Cortex of kidney (tissue), 1 donor: ENCODE measurements around the gene SRPX.

ENCODE experiments used
- DNase-seq: peaks from one replicate; lab custom pipeline; 2025; lab: John Stamatoyannopoulos, UW

The SRPX gene

DNA sequence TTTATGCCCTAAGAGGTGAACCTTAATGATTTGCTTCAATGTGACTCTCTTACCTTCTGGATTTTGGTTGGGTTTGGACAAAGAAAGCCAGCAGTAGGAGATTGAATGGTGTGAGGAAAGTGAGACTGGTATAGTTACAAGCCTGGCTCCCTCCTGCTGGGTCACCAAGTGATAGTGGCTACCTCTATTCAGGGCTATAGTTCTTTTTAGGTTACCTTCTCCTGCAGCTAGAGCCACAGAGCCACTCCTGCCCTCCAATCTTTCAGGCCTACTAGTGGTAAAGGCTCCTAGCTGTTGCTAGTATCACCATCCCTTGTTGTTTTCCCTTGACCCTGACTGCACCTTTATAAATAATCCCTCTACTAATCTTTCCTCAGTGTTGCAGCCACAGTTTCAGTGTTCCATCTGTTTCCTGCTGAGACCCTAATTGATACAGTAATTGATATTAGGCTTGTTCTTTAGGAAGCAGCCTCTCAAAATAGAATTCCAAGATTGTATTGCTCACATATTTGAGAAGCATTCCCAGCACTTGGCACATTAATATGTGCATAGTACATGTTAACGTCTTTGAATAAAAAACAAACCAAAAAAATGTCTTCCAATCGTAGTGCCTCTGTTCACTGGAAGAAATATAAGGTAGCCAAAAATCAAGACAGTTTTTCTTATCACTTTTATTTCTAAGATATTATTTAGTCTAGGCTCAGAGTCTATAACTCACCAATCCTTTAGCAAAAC lies 82.3 kb downstream of the SRPX start:
- no peak for DNase-seq

DNA sequence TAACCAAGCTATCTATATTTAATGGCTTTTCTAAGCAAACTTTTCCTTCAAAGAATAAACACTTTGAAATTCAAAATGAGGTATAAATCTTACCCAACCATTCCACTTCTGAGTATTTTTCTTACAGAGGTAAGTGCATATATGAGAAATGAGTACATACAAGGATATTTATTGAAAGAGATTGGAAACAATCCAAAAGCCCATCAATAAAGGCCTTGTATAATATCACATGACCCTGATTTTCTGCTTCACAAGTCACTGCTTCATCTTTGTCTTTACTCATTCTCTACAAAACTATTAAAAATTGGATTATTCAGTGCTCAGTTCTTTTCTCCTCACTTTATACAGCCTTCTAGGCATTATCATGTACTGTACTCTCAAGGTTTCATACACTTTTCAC lies 91.3 kb downstream of the SRPX start:
- DNase-seq: no peak

DNA sequence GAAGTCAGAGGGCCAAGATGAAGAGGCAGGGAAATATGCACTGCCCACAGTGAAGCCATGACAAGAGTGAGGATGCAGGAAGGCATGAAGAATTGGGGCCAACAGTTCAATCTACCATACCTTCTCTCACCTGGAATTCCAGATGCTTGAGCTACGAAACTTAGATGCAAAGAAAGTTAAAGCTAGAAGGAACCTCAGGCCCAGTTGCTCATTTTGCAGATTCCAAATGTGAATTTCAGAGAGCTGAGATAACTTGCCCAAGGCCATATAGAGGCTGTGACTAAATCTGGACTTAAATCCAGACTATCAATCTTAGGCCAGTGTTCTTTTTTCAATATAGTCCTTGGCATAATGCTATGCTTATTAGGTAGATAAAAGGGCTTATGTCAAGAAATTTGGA lies 92.7 kb downstream of the SRPX start:
- no peak for DNase-seq

DNA sequence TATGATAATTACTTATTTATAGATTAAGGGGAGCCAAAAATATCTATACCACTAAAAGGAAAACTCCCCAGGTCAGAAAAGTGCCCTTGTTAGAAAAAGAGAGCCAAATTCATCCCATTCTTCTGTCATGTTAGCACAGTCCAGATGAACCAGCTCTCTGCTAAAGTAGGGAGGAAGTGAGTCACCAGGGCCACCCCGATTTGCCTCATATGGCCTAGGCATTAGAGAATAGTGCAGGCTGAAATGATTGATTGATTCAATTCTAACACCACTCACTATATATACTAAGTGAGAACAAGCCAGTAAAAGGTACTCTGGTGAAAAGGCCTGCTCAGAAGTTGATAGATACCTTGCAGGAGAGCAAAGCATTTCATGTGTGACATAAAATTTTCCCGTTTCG lies 94.5 kb downstream of the SRPX start:
- DNase-seq: no peak

DNA sequence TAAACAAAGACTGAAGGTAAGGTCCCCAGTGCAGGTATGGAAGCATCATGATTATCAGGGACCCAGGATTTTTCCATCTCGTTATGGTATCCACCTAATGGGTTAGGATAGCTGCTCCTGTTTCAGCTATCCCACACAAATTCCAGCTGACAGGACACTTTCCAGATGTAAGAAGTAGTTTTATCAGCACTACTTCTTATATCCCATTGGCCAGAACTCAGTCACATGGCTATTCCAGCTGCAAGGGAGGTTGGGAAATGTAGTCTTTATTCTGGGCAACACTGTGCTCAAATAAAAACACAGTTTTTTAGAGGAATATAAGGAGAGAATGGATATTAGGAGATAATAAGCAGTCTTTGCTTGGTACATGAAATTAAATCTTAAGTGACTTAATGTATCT lies 96.7 kb downstream of the SRPX start:
- DNase-seq: no peak

DNA sequence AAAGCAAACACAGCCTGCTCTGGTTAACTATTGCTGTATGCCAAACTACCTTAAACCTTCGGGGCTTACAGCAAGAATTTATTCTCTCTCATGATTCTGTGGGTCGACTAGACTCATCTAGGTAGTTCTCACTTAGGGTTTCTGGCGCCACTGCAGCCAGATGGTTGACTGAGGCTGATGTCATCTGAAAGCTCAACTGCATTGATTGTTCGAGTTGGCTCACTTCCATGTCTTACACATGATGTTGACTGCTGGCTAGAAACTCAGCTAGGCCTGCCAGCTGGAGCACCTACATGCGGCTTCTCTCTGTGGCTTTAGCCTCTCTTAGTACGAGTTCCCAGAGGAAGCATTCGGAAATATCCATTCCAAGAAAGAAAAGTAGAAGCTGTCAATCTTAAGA lies 103.2 kb downstream of the SRPX start:
- DNase-seq: no peak

DNA sequence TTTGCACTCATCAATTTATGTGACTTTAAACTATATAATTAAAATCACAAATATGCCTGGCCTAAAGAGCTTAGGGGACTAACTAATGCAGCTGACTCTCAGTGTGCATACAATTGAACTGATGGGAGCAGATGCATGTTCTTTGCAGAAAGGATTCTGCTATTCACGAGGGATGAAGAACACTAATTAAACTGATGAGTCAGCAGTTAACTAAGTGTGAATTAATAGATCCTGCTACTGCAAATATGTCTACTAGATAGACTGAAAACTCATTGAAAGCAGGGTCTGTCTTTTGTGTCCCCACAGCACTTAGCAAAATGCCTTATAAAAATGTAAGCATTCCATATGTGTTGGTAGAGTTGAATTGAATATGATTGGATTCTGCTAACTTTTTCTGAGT lies 104.0 kb downstream of the SRPX start:
- no peak for DNase-seq

DNA sequence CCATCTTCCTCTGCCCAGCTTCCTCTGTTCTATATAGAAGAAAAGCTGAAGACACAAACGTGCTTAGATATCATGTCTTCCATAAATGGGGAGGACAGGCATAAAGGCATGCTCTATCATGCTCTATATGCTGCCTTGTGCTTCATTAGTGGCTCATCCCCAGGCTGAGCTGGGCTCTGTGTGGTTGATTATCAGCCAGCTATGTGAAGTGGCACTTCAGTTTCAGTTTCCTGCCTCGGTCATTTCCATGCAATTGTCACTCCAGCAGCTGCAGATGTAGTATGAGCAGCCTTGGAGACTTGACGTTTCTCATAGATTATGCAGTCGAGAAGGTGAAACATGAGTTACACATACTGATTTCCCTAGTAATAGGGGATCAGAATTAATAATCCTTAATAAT lies 108.1 kb downstream of the SRPX start:
- DNase-seq: no peak

DNA sequence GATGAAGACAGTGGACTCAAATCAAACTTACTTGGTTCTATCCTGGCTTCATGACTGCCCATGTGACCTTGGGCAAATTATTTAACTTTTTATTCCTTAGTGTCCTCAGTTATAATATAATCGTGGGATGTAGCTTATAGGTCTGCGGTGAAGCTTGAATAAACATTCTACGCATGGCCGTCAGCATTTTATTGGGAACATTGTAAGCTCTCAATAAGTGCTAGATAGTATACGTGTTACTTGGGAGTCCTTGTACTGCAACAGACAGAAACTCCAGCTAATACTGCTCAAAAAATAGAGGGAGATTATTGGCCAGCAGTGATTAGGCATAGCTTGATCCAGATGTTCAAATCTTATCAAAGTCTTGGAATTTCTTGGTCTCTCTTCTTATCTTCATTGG lies 109.5 kb downstream of the SRPX start:
- DNase-seq: no peak

DNA sequence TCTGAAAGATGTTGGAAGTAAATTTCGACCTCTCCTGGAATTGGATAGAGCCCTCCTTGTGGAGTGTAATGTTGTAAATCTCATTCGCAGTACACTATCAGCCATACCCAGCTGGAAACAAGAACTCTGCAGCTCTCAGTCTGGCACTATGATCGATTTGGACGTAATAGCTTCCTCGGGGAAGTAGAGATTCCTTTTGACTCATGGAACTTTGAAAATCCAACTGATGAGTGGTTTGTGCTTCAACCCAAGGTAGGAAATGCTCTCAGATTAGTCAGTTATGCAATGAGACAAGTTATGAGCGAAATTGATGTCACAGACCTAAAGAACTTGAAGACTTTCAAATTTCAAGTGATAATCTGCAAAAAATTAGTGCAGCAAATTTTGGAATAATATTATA lies 110.4 kb downstream of the SRPX start:
- no peak for DNase-seq

DNA sequence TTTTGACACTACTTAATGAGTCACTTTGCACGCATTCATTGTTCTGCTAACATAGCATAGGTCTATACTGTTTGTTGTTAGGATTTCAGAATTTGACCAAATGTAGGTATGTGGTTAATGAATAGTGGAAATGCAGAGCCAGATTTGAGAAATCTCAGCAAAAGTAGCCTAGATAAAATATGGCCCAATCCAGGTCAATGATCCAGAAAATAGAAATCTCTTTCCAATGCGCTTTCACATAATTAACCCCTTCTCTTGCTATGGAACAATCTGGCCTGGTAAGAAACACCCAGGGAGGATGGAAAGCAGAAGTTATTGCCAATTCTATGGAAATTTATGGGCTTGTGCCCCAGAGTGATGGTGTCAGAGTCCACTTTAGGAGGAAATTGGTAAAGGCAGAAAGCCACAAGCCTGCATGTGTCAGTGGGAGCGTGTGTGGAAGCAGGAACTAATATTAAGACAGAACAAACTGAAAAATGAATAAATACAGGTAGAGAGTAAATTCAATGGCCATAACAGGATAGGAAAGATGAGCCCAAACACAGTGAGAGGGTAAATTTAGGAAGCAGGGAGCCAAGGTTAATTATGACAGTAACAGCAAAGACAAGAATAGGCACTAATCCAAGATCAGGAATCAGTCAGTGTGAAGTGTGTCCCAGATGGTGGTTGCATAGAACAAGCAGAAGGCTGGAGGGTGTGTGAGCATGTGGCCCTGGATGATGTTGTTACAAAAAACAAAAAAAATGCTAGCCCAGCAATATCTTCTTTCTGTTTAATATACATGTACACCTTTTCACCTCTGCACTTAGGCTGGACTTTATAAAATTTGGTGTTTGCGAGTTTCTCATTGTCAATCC lies 111.4 kb downstream of the SRPX start:
- DNase-seq: no peak

DNA sequence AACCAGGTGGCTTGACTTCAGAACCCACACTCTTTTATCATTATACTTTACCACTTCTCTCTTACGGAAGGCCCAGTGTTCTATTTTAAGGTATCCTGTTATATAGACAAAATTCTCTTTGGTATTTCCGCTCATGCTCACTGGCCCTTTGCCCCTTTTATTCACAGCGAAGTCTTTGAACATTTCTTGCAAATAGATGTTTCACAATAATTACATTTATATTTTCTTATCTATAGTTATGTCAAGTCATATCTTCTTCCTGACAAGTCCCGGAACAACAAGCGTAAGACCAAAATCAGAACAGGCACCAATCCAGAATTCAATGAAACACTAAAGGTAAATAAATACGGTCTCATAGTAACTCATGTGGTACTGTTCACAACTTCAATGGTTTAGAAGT lies 112.3 kb downstream of the SRPX start:
- no peak for DNase-seq

DNA sequence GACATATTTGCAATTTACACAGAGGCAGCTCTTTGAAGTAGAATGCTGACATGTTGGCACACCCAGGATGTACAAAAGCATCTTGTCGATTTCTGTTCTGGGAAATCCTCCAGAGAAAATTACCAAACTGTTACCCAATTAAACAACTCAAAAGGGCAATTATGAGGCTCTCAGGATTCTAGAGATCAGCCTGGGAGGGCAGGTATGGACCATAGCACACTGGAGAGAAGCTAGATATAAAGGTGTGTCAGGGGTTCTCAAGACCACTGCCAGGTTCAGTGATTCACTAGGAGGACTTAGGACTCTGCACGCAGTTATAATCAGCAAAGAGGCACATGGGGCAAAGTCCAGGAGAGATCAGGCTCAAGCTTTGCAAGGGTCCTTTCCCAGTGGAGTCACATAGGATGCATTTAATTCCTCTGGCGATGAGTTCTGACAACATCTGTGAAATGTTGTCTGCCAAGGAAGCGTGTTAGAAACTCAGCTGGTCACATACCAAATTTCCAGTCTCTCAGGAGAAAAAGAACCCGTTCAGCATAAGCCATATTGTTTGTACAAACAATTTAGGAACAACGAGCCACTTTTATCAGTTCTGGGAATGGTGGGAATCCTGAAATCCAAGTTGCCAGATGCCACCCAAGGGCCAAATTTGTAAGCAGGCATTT lies 113.5 kb downstream of the SRPX start:
- no peak for DNase-seq

DNA sequence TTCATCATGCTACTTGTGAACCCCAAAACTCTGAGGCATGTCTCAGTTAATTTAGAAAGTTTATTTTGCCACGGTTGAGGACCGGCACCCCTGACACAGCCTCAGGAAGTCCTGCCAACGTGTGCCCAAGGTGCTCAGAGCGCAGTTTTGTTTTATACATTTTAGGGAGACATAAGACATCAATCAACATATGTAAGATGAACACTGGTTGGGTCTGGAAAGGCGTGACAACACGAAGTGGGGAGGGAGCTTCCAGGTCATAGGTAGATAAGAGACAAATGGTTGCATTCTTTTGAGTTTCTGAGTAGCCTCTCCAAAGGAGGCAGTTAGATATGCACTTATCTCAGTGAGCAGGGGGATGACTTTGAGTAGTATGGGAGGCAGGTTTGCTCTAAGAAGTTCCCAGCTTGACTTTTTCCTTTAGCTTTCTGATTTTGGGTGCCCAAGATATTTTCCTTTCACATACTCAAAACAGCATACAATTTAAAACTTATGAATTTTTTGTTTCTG lies 115.4 kb downstream of the SRPX start:
- DNase-seq: no peak

DNA sequence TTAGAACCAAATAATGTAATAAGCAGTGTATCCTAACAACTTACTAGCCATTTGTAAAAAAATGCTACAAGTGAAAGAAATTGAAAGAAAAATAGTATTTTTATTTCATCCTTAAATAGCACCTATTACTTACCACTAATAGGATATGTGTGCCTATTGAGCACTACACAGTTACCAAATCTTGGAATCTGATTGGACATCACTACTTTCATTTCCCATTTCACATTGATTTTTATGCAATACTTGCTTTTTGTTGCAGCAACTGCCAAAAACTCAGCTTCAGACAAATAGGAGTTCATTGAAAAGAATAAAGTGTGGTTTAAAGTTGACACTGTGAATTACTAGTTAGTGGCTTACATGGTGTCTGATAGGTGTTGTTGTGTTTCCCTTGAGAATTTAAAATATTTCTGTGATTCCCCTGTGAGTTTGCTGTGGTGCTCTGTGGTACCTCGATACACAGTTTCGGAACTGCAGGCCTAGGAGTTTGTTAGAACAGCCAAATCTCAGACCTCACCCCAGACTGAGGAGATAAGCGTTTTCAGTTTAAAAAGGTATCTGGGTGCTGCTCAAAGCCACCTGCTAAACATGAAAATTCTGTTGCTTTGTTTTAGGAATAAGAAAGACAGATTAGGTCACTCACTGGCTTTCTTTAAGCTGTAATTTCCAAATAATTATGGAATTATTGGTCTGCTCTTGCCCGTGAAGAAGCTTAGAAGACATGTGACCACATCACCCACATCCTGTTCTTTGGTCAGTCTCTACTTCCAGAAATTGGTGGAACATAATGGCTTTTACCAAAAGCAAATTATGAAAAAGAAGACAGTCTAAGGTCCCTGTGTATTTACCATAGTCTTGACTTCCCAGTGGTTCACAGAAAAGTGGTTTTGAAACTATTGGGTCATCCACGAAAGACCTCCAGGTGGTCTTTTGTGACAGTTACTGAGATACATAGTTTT lies 116.5 kb downstream of the SRPX start:
- no peak for DNase-seq

DNA sequence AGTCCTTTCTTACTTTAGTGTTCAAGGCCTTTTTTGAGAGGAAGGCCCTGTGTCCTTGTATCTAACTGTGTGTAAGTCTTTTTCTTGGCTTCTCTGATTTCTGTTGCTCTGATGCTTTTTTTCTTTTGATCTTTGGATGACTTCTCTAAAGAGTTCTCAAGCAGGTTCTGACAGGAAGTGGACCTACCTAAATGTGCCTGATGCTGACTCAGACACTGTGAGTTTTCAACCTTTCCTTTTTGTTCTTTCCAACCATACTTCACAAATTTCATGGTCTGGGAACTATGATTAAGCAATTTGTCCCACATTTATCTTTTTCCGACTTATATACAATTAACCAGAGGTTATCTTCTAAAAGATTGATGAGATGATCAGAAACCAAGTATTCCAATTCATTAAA lies 117.8 kb downstream of the SRPX start:
- no peak for DNase-seq

DNA sequence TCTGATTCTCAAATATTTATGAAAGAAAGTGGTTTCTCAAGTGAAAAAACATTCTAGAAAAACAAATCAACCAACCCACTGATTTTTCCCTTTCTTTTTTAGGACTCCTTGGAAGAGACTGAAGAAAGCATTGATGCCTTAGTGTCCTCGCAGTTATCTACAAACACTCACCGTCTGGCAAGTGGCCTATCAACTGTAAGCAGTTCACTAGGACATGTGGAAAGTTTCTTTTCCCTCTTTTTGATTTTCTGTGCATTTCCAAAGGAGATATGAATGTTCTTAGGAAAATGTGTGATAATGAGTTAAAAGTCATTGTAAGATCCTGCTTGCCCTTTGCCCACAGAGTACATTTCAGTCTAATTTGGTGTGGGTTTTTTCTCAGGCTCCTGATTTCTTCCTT lies 118.4 kb downstream of the SRPX start:
- DNase-seq: no peak

DNA sequence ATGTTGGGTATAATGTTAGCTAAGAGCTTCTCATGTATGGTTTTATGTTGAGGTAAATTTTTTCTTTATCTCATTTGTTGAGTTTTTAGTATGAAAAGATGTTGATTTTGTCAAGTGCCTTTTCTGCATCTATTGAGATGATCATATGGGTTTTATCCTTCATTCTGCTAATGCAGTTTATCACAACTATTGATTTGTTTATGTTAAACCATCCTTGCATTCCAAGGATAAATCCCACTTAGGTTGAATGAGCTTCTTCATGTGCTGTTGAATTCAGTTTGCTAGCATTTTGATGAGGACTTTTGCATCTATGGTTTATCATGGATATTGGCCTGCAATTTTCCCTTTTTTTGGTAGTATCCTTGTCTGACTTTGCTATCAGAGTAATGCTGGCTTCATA lies 121.0 kb downstream of the SRPX start:
- no peak for DNase-seq
